Measurements from ENCODE around the gene PTPRD.

GRCh38 chr9:8864545-8864896 is 1748.3 kb downstream of the PTPRD start:
- TF ChIP-seq, protein P1, sequence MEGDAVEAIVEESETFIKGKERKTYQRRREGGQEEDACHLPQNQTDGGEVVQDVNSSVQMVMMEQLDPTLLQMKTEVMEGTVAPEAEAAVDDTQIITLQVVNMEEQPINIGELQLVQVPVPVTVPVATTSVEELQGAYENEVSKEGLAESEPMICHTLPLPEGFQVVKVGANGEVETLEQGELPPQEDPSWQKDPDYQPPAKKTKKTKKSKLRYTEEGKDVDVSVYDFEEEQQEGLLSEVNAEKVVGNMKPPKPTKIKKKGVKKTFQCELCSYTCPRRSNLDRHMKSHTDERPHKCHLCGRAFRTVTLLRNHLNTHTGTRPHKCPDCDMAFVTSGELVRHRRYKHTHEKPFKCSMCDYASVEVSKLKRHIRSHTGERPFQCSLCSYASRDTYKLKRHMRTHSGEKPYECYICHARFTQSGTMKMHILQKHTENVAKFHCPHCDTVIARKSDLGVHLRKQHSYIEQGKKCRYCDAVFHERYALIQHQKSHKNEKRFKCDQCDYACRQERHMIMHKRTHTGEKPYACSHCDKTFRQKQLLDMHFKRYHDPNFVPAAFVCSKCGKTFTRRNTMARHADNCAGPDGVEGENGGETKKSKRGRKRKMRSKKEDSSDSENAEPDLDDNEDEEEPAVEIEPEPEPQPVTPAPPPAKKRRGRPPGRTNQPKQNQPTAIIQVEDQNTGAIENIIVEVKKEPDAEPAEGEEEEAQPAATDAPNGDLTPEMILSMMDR (IDR thresholded peaks at IDR 0.05): no peak
- TF ChIP-seq POLR2A (IDR thresholded peaks at IDR 0.05): no peak

Data from ovary (tissue), 3 donors.